ENCODE results near the gene ZNF33B.
"Not testable (repeated sequence)": the region's sequence is repeated elsewhere in the genome, so short reads cannot be mapped to it uniquely, and the experiment has no call there.

ZNF33B gene

DNA sequence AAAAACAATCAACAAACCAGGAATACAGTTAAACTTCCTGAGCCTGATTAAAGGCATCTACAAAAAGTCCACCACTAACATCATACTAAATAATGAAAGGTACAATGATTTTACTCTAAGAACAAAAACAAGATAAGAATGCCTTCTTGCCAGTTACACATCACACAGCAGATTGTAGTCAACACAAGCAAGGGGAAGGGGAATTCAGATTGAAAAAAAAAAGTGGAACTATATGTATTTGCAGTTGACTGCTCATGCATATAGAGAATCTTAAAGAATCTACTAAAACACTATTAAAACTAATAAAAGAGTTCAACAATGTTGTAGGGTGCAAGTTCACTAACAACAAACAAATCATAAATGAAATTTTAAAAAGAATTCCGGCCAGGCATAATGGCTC lies 28.5 kb downstream of the ZNF33B start:
- no peak for DNase-seq

GRCh38 chr10:42598249-42598873 lies 40.0 kb downstream of the ZNF33B start:
- DNase-seq: no peak

DNA sequence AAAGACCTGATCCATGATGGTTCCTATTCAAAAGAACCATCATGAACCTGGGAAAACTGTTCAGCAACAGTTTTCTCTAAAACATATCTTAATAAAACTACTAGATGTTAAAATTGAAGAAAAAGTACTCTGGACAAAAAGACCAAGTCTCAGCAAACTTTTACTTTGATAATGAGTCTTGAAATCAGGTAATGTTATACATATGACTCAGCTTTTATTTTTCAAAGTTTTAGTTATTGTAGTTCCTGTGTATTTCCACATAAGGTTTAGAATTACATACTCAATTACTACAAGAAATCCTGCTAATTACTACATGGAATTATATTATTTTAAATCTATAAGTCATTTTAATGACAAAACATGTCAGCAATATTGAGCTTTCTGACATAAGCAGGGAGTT lies 42.2 kb downstream of the ZNF33B start:
- no peak for DNase-seq

DNA sequence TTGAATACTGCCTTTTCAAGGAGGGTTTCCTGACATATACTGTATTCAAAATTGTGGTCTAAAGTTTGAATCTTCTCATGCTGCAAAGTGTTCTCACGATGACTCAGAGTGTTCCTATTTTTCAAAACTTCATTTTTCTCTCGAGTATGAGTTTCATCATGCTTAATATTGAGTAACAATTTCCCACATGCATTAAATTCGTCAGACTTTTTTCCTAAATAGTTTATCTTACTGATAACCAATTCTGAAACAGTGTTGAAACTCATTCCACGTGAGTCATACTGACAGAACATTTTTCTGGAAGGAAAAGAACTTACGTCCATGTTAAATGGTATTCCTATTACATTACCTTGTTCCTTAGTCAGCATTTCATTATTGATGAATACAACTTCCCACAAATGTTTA lies 44.1 kb downstream of the ZNF33B start:
- no peak for DNase-seq

DNA sequence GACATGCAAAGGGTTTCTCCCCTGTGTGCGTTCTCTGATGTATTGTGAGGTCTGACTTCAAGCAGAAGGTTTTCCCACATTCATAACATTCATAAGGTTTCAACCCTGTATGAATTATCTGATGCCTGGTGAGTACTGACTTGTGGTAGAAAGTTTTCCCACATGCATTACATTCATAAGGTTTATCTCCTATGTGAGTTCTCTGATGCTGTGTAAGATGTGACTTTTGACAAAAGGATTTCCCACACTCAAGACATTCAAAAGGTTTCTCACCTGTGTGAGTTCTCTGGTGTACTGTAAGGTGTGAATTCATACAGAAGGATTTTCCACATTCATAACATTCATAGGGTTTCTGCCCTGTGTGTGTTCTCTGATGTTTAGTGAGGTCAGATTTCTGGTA lies 45.1 kb downstream of the ZNF33B start:
- no peak for DNase-seq

DNA sequence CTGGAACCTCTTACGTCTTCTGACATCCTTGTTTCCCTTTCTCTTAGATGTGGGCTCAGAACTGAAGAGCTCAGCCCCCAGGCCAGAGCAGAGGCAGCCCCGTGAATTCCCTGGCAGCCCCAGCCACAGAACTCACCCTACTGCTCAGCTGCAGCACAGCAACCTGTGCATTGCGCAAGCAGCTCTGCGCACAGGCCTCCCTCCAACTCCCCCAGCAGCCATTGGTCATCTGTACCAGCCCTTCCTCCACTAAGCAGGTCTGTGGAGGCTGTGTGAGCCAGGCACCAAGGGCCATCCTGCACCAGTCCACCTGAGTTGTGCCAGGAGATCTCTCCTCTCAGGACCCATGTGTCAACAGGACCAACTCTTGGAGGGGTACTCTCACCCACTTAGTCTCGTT lies 54.5 kb downstream of the ZNF33B start:
- DNase-seq: no peak

- no peak for DNase-seq
These were observed 60.4 kb downstream of the ZNF33B start for GRCh38 chr10:42578019-42578418.

- DNase-seq: no peak
These were observed 62.0 kb downstream of the ZNF33B start for GRCh38 chr10:42576338-42576737.

GRCh38 chr10:42574336-42574735 lies 64.0 kb downstream of the ZNF33B start:
- no peak for DNase-seq

DNA sequence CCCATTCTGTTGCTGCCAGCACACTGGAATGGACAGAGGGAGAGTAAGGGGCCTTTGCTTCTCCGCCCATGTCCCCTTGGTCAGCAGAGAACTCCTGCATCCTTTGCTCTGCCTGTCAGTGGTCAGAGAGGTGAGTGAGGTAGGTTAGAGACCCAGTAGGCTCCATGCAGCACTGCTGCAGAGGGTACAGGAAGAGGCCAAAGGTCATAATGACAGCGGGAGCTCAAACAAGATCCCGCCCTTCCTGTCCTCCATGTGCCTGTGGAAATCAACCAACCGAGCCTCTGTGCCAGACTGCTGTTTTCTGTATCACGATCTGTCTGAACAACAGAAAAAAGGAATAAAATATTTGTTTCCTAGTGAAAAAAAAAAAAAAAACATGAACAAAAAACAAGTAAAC lies 81.4 kb downstream of the ZNF33B start:
- no peak for DNase-seq

GRCh38 chr10:42553576-42553975 lies 84.8 kb downstream of the ZNF33B start:
- DNase-seq: not testable (repeated sequence)

- DNase-seq: no peak
These were observed 85.3 kb downstream of the ZNF33B start for GRCh38 chr10:42553064-42553407.

- peak; percentile 97 for DNase-seq
These were observed 85.9 kb downstream of the ZNF33B start for GRCh38 chr10:42552188-42553063.

- DNase-seq: no peak
These were observed 86.7 kb downstream of the ZNF33B start for GRCh38 chr10:42551582-42552187.

- DNase-seq: no peak
These were observed 88.5 kb downstream of the ZNF33B start for GRCh38 chr10:42549851-42550250.

DNA sequence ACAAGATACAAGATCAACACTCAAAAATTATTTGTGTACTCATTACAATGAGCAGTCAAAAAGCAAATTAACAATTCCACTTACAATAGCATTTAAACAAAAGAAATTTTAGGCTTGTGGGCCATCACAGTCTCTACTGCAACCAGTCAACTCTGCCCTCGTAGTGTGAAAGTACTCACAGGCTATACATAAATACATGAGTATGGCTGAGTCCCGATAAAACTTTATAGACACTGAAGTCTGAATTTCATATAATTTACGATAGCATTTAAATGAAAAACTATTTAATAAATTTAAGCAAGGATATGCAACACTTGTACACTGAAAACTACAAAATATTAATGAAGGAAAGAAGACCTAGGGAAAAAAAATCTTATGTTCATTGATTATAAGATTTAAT lies 90.1 kb downstream of the ZNF33B start:
- no peak for DNase-seq

DNA sequence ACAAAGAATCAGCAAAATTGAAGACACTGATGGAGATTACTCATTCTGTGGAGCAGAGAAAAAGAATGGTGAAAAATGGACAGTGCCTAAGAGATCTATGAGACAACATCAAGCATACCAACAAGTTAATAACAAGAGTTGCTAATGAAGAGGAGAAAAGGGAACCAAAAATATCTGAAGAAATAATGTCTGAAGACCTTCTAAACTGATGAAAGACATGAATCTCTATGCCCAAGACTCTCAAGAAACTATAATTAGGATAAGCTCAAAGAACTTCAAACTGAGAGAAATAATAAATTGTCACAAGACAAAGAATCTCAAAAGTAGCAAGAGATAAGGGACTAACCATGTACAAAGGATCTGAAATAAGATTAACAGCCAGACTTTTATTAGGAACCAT lies 93.4 kb downstream of the ZNF33B start:
- no peak for DNase-seq

GRCh38 chr10:42543840-42544372 lies 94.5 kb downstream of the ZNF33B start:
- no peak for DNase-seq
